ENCODE results near the gene NPRL2. TPM values are rescaled to one million over a fixed set of nuclear protein-coding genes. Genes with fewer than 3 reads are reported as not detected.
"Not testable (repeated sequence)": the region's sequence is repeated elsewhere in the genome, so short reads cannot be mapped to it uniquely, and the experiment has no call there.

NPRL2 gene
- total and polyA plus RNA-seq, 12 donors: 13.0 to 29.8 (median 16.3) TPM

DNA sequence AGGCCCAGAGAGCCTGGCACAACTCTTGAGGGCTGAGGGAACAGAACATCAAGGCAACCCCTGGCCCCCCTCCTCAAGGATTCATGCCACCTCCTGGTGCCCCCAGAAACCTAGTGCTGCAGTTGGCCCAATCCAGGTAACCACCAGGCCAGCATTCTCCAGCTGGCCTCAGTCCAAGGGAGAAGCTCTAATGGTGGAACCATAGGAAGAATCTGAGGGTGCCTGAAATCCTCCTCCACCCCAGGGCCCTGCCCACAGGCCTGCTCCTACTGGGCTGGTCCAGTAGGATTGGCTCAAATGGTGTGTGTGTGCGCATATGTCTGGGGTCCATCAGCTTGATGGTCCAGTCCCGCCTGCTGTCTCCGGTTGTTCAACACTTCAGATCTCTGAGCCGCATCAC, 35.8 kb downstream of the NPRL2 start:
- ATAC-seq (peak in 5 of 8 donors; percentile 3 to 25 (median 17)), DNase-seq (no peak)

GRCh38 chr3:50314342-50314741, 36.2 kb downstream of the NPRL2 start:
- DNase-seq (no peak), ATAC-seq (peak in 2 of 8 donors; percentile 4 to 14)
- WGBS, 2 donors: 58 to 83% methylated on average over 3 of the region's 3 CpGs
- Histone ChIP-seq H3K36me3 (peaks cover 0 to 54% (median 33%) of the 10 kb centered on the region in 9 donors), H3K27me3 (no peaks in the 10 kb centered on the region), H3K4me3 (no peak overlapping the region), H3K27ac (peak overlapping the region in 2 of 10 donors; percentile 4 to 44), H3K4me1 (peaks cover 8 to 39% (median 27%) of the 10 kb centered on the region in 9 donors), H3K9me3 (no peaks in the 10 kb centered on the region)
- TF ChIP-seq, protein P1, sequence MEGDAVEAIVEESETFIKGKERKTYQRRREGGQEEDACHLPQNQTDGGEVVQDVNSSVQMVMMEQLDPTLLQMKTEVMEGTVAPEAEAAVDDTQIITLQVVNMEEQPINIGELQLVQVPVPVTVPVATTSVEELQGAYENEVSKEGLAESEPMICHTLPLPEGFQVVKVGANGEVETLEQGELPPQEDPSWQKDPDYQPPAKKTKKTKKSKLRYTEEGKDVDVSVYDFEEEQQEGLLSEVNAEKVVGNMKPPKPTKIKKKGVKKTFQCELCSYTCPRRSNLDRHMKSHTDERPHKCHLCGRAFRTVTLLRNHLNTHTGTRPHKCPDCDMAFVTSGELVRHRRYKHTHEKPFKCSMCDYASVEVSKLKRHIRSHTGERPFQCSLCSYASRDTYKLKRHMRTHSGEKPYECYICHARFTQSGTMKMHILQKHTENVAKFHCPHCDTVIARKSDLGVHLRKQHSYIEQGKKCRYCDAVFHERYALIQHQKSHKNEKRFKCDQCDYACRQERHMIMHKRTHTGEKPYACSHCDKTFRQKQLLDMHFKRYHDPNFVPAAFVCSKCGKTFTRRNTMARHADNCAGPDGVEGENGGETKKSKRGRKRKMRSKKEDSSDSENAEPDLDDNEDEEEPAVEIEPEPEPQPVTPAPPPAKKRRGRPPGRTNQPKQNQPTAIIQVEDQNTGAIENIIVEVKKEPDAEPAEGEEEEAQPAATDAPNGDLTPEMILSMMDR (IDR thresholded peaks at IDR 0.05): no peak
- intact Hi-C loops (cut with DNase I): no loop called here

More for the DNA sequence above, 35.8 kb downstream of the NPRL2 start:
- Histone ChIP-seq H3K4me3 (no peak overlapping the region), H3K27me3 (no peaks in the 10 kb centered on the region), H3K36me3 (peaks cover 0 to 54% (median 33%) of the 10 kb centered on the region in 9 donors), H3K4me1 (peaks cover 8 to 44% (median 31%) of the 10 kb centered on the region in 9 donors), H3K27ac (peak overlapping the region in 2 of 10 donors; percentile 4 to 44), H3K9me3 (no peaks in the 10 kb centered on the region)
- TF ChIP-seq, protein P1 (IDR thresholded peaks at IDR 0.05): no peak
- 96 to 99% methylated on average over 4 of the region's 4 CpGs for WGBS, 2 donors
- intact Hi-C loops (cut with DNase I): no loop called here

GRCh38 chr3:50312041-50312440, 38.5 kb downstream of the NPRL2 start:
- ATAC-seq; H3K27ac ChIP-seq; H3K9me3 ChIP-seq; H3K27me3 ChIP-seq; intact Hi-C loops (cut with DNase I); H3K4me3 ChIP-seq; DNase-seq: not testable (repeated sequence)
- WGBS, 2 donors: 89 to 91% methylated on average over 29 to 32 of the region's 32 CpGs
- Histone ChIP-seq H3K36me3 (peaks cover 0 to 40% (median 10%) of the 10 kb centered on the region in 9 donors), H3K4me1 (peaks cover 0 to 16% (median 6%) of the 10 kb centered on the region in 9 donors)

GRCh38 chr3:50304601-50305000, 46.0 kb downstream of the NPRL2 start:
- Histone ChIP-seq H3K36me3 (peaks cover 0 to 16% (median 0%) of the 10 kb centered on the region in 9 donors), H3K4me1 (peaks cover 14 to 44% (median 38%) of the 10 kb centered on the region in 9 donors), H3K27me3 (no peaks in the 10 kb centered on the region), H3K27ac (peak overlapping the region in 1 of 10 donors; percentile 26), H3K9me3 (peaks cover 0 to 7% (median 0%) of the 10 kb centered on the region in 11 donors), H3K4me3 (no peak overlapping the region)
- ATAC-seq (no peak), DNase-seq (no peak)
- intact Hi-C loops (cut with DNase I): loop anchor here in 1 of 10 donors (5.0 kb wide), 1 partner anchor 33 kb away; no protein-coding TSS in a partner anchor
- TF ChIP-seq, protein P1 (IDR thresholded peaks at IDR 0.05): no peak
